HG02970 (cell line): Measurements from ENCODE around the gene UBR3.
"Not testable (repeated sequence)": the region's sequence is repeated elsewhere in the genome, so short reads cannot be mapped to it uniquely, and the experiment has no call there.

Experiments used
- ATAC-seq: cut with Tn5 transposase; IDR thresholded peaks from one replicate; pipeline ENCODE4 v1.9.1; 2021; ENCODE audit warnings: mild to moderate bottlenecking, moderate library complexity, moderate number of reproducible peaks; ENCODE audit not compliant: unreplicated experiment, low FRiP score

The UBR3 gene

GRCh38 chr2:169865492-169865891 is 38.2 kb downstream of the UBR3 start:
- ATAC-seq, result no peak

GRCh38 chr2:169866230-169866629 is 39.0 kb downstream of the UBR3 start:
- ATAC-seq, result not testable (repeated sequence)

GRCh38 chr2:169867579-169867978 is 40.3 kb downstream of the UBR3 start:
- no peak for ATAC-seq

GRCh38 chr2:169868951-169869350 is 41.7 kb downstream of the UBR3 start:
- no peak for ATAC-seq

GRCh38 chr2:169871369-169871768 is 44.1 kb downstream of the UBR3 start:
- ATAC-seq, result not testable (repeated sequence)

- ATAC-seq, result no peak
These were observed 44.7 kb downstream of the UBR3 start for GRCh38 chr2:169871994-169872393.

GRCh38 chr2:169877398-169877797 is 50.1 kb downstream of the UBR3 start:
- ATAC-seq, result no peak

- ATAC-seq, result no peak
These were observed 59.9 kb downstream of the UBR3 start for GRCh38 chr2:169887120-169887519.

GRCh38 chr2:169891593-169892298 is 64.5 kb downstream of the UBR3 start:
- no peak for ATAC-seq

- ATAC-seq, result no peak
These were observed 65.7 kb downstream of the UBR3 start for GRCh38 chr2:169892951-169893350.

GRCh38 chr2:169895294-169895985 is 68.2 kb downstream of the UBR3 start:
- ATAC-seq, result no peak

GRCh38 chr2:169897834-169898233 is 70.6 kb downstream of the UBR3 start:
- ATAC-seq, result no peak

GRCh38 chr2:169900103-169900502 is 72.8 kb downstream of the UBR3 start:
- ATAC-seq, result not testable (repeated sequence)

- ATAC-seq, result no peak
These were observed 73.4 kb downstream of the UBR3 start for GRCh38 chr2:169900686-169901085.

GRCh38 chr2:169906731-169907130 is 79.5 kb downstream of the UBR3 start:
- ATAC-seq, result no peak

- no peak for ATAC-seq
These were observed 82.1 kb downstream of the UBR3 start for GRCh38 chr2:169909376-169909775.

GRCh38 chr2:169910109-169910799 is 83.0 kb downstream of the UBR3 start:
- no peak for ATAC-seq

- ATAC-seq, result no peak
These were observed 83.9 kb downstream of the UBR3 start for GRCh38 chr2:169911119-169911518.

GRCh38 chr2:169916623-169917022 is 89.4 kb downstream of the UBR3 start:
- no peak for ATAC-seq

GRCh38 chr2:169923977-169924376 is 96.7 kb downstream of the UBR3 start:
- ATAC-seq, result no peak

- no peak for ATAC-seq
These were observed 98.7 kb downstream of the UBR3 start for GRCh38 chr2:169925968-169926367.
